SK-N-SH (cell line): ENCODE measurements around the gene CETN2. TPM values are rescaled to one million over a fixed set of nuclear protein-coding genes. Genes with fewer than 3 reads are reported as not detected.
A peak's percentile ranks its signal among the peaks of the same experiment; 100 is the strongest.

Source experiments
- CTCF ChIA-PET: fragments of 300-600, 350-600 bp; formaldehyde crosslinking; extraction: SDS; loops from one replicate; lab custom pipeline; 2021; lab: Yijun Ruan, JAX
- POLR2A ChIA-PET: fragments of 350-600 bp; sonication (Branson Sonifier 250); formaldehyde crosslinking; extraction: SDS; loops from one replicate; lab custom pipeline; 2020; ENCODE audit warnings: antibody characterized with exemption, inconsistent platforms; lab: Yijun Ruan, JAX
- DNase-seq: peaks from one replicate; pipeline ENCODE4 v3.0.0; 2012
- H2AFZ ChIP-seq: fragments of 200-600 bp; sonication (generic); 2 replicates; pipeline ENCODE4 v1.8.1; 2016; ENCODE audit warnings: antibody characterized with exemption, mild to moderate bottlenecking, low read depth
- H3F3A ChIP-seq: fragments of 200-600 bp; sonication (generic); replicated peaks from 2 replicates; pipeline ENCODE3; 2016; ENCODE audit warnings: antibody characterized with exemption, mild to moderate bottlenecking; ENCODE audit not compliant: insufficient read depth
- H3K27ac ChIP-seq, 2 experiments: fragments of 200-500 bp in 1 of 2; fragments of 200-600 bp in 1 of 2; sonication (Bioruptor generic) in 1 of 2; sonication (generic), shearing (Covaris generic) in 1 of 2; 2 replicates each; pipeline versions ENCODE4 v1.5.1 to v1.6.1; 2014 to 2016; ENCODE audit warnings: low read depth in 2 of 2, inconsistent platforms in 1 of 2, low read length in 1 of 2, mild to moderate bottlenecking in 1 of 2, mixed read lengths in 1 of 2
- H3K27me3 ChIP-seq: fragments of 200-600 bp; sonication (generic), shearing (Covaris generic); 2 replicates; pipeline ENCODE4 v1.6.1; 2016; ENCODE audit warnings: mixed run types; ENCODE audit not compliant: insufficient read depth
- H3K36me3 ChIP-seq, 2 experiments: fragments of 200-500 bp in 1 of 2; fragments of 200-600 bp in 1 of 2; sonication (Bioruptor generic) in 1 of 2; sonication (generic) in 1 of 2; replicated peaks in 1 of 2; 2 replicates each; pipeline versions ENCODE3 to v1.5.1; 2014 to 2016; ENCODE audit warnings: low read length in 1 of 2, mild to moderate bottlenecking in 1 of 2; ENCODE audit not compliant: insufficient read depth in 2 of 2, control insufficient read depth in 1 of 2
- H3K4me1 ChIP-seq, 2 experiments: fragments of 200-500 bp in 1 of 2; fragments of 200-600 bp in 1 of 2; sonication (Bioruptor generic) in 1 of 2; sonication (generic), shearing (Covaris generic) in 1 of 2; 2 replicates each; pipeline versions ENCODE4 v1.5.1 to v1.6.1; 2014 to 2016; ENCODE audit warnings: low read depth in 1 of 2, low read length in 1 of 2, mixed run types in 1 of 2; ENCODE audit not compliant: insufficient read depth in 2 of 2, control insufficient read depth in 1 of 2
- H3K4me2 ChIP-seq: fragments of 200-600 bp; sonication (generic), shearing (Covaris generic); 2 replicates; pipeline ENCODE4 v1.6.1; 2017; ENCODE audit warnings: mixed run types
- H3K4me3 ChIP-seq, 2 experiments: fragments of 200-500 bp in 1 of 2; fragments of 200-600 bp in 1 of 2; sonication (Bioruptor generic) in 1 of 2; sonication (generic), shearing (Covaris generic) in 1 of 2; 2 replicates each; pipeline versions ENCODE4 v1.5.1 to v1.8.1; 2014 to 2016; ENCODE audit warnings: low read depth in 2 of 2, inconsistent platforms in 1 of 2, low read length in 1 of 2, mild to moderate bottlenecking in 1 of 2, mixed read lengths in 1 of 2, moderate library complexity in 1 of 2
- H3K79me2 ChIP-seq: fragments of 200-600 bp; sonication (generic); 2 replicates; pipeline ENCODE4 v1.8.1; 2017; ENCODE audit warnings: mild to moderate bottlenecking; ENCODE audit not compliant: insufficient read depth
- H3K9ac ChIP-seq: fragments of 200-600 bp; sonication (generic); 2 replicates; pipeline ENCODE4 v1.6.1; 2017; ENCODE audit warnings: mixed run types
- H3K9me2 ChIP-seq: fragments of 200-600 bp; sonication (generic); 2 replicates; pipeline ENCODE4 v1.6.1; 2017; ENCODE audit warnings: mixed run types
- H3K9me3 ChIP-seq: fragments of 200-600 bp; sonication (generic); 2 replicates; pipeline ENCODE4 v1.6.1; 2017; ENCODE audit warnings: mixed run types, mild to moderate bottlenecking, moderate library complexity
- H4K20me1 ChIP-seq: fragments of 200-600 bp; sonication (generic); 2 replicates; pipeline ENCODE4 v1.6.1; 2017; ENCODE audit warnings: mild to moderate bottlenecking, mixed run types; ENCODE audit not compliant: insufficient read depth
- CHD2 ChIP-seq: fragments of 150-350 bp; IDR thresholded peaks from 2 replicates; pipeline ENCODE4 v1.6.1; 2018; ENCODE audit warnings: low read length; ENCODE audit not compliant: partially characterized antibody
- EP300 ChIP-seq, 2 experiments: IDR thresholded peaks; 2 replicates each; pipeline versions ENCODE4 v1.4.0 to v1.6.1; 2012; ENCODE audit warnings: borderline replicate concordance in 1 of 2, low read depth in 1 of 2, low read length in 1 of 2
- FOXM1 ChIP-seq: IDR thresholded peaks from 2 replicates; pipeline ENCODE4 v1.4.0; 2012; ENCODE audit warnings: low read depth, mild to moderate bottlenecking
- GABPA ChIP-seq: IDR thresholded peaks from 2 replicates; pipeline ENCODE4 v1.4.0; 2012; ENCODE audit warnings: low read depth, mild to moderate bottlenecking
- GATA2 ChIP-seq: sonication (generic); formaldehyde crosslinking; IDR thresholded peaks from 2 replicates; pipeline ENCODE4 v1.5.0; 2020; ENCODE audit warnings: mild to moderate bottlenecking, missing genetic modification reagents
- MEF2A ChIP-seq: IDR thresholded peaks from 2 replicates; pipeline ENCODE4 v1.4.0; 2012; ENCODE audit warnings: low read depth, borderline replicate concordance
- RAD21 ChIP-seq: IDR thresholded peaks from 2 replicates; pipeline ENCODE4 v1.6.1; 2012; ENCODE audit warnings: mild to moderate bottlenecking, low read length
- SIN3A ChIP-seq: IDR thresholded peaks from 2 replicates; pipeline ENCODE4 v1.6.1; 2012; ENCODE audit warnings: low read depth, mild to moderate bottlenecking, low read length, moderate library complexity, borderline replicate concordance
- SMC3 ChIP-seq: IDR thresholded peaks from 2 replicates; pipeline ENCODE4 v1.6.1; 2012; ENCODE audit warnings: low read depth, low read length, improper control_type of control experiment
- TCF12 ChIP-seq: IDR thresholded peaks from 2 replicates; pipeline ENCODE4 v1.4.0; 2012
- WGBS: methylation state at CpG from one replicate; pipeline ENCODE4 v1.1.6; 2017; ENCODE audit warnings: low lambda C conversion rate; 5-methylcytosine and 5-hydroxymethylcytosine counted together
- polyA plus RNA-seq, 3 experiments: library from polyadenylated mRNA; depleted of rRNA; stranded (reverse); fragments of >200 nt; gene quantifications; 2 replicates each; pipeline ENCODE4 v1.2.3, GENCODE V29; 2012
- TF ChIP-seq, protein P1 (sequence below): IDR thresholded peaks from 2 replicates; pipeline ENCODE4 v1.4.0; 2012; ENCODE audit warnings: low read depth, borderline replicate concordance
- TF ChIP-seq, protein P2 (sequence below): IDR thresholded peaks from 2 replicates; pipeline ENCODE4; 2012
- TF ChIP-seq, protein P3 (sequence below): fragments of 200-600 bp; sonication (generic); IDR thresholded peaks from 2 replicates; pipeline ENCODE4 v1.6.1; 2017; ENCODE audit warnings: antibody characterized with exemption, mild to moderate bottlenecking, moderate library complexity

Gene CETN2
- polyA plus RNA-seq, 1 of the 3 experiments (the other 2 are of a cell fraction), result 41.1 TPM

DNA sequence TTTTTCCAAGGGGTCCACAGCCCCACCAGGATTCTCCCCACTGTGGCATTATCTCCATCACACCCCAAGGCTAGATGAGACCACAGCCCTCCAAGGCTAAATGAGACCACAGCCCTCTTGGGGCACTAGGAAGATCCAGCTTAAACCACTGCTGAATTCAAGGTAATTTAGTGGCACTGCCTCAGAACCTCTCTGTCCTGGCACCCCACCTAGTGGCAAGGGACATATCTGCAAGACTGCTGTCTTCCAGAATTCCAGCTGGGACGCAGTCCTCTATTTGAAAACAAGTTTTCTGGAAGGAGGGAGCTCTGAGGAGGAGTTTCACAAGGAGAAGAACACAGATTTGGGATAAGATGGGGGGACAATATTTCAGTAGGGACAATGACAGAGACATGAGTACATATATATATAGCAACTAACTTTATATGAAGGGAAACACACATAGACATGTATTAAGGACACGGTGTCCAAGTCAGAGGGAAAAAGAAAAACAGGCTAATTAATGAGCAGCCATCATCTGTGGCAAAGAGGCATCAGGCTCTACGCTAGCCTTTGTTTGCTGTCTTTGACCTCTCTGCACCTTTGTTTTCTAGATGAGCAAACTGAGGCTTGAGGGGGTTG is 9.3 kb downstream of the CETN2 start:
- no peak overlapping the region for H2AFZ ChIP-seq
- H3K9me3 ChIP-seq, result no peaks in the 10 kb centered on the region
- H3K4me1 ChIP-seq, result no peaks in the 10 kb centered on the region; a peak in 1 of 4 replicates
- POLR2A ChIA-PET, result no interaction called here
- no peak overlapping the region for H3K27ac ChIP-seq
- H3K4me2 ChIP-seq, result no peak overlapping the region
- no peak overlapping the region for H3K4me3 ChIP-seq
- H3K79me2 ChIP-seq, result no peaks in the 10 kb centered on the region
- CTCF ChIA-PET, result interaction anchor here (0.6 to 6.8 kb wide), 24 partner anchors 9 to 1070 kb away, joined by 3 to 78 read pairs (median 4); partner anchors contain the start of genes CETN2, NSDHL and ZNF185
- no peaks in the 10 kb centered on the region for H3F3A ChIP-seq
- H3K9ac ChIP-seq, result no peak overlapping the region
- peak; percentile 49 for DNase-seq
- 38% methylated on average over 3 of the region's 3 CpGs for WGBS
- no peaks in the 10 kb centered on the region for H3K36me3 ChIP-seq
- H3K27me3 ChIP-seq, result no peaks in the 10 kb centered on the region
- no peaks in the 10 kb centered on the region for H4K20me1 ChIP-seq
- H3K9me2 ChIP-seq, result no peaks in the 10 kb centered on the region
- peak; percentile 75 for TF ChIP-seq RAD21
- TF ChIP-seq, protein P1, sequence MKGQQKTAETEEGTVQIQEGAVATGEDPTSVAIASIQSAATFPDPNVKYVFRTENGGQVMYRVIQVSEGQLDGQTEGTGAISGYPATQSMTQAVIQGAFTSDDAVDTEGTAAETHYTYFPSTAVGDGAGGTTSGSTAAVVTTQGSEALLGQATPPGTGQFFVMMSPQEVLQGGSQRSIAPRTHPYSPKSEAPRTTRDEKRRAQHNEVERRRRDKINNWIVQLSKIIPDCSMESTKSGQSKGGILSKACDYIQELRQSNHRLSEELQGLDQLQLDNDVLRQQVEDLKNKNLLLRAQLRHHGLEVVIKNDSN, result no peak
- no peak for TF ChIP-seq CHD2
- no peak for TF ChIP-seq MEF2A
- no peak for TF ChIP-seq FOXM1
- TF ChIP-seq, protein P2, sequence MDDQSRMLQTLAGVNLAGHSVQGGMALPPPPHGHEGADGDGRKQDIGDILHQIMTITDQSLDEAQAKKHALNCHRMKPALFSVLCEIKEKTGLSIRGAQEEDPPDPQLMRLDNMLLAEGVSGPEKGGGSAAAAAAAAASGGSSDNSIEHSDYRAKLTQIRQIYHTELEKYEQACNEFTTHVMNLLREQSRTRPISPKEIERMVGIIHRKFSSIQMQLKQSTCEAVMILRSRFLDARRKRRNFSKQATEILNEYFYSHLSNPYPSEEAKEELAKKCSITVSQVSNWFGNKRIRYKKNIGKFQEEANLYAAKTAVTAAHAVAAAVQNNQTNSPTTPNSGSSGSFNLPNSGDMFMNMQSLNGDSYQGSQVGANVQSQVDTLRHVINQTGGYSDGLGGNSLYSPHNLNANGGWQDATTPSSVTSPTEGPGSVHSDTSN, result no peak
- TF ChIP-seq TCF12, result no peak
- TF ChIP-seq GATA2 (CRISPR knock-in tag), result no peak
- TF ChIP-seq SMC3, result peak; percentile 50; the same call in 1 of the 2 replicates
- no peak for TF ChIP-seq EP300 (IDR thresholded peaks at IDR 0.05; ENCODE audit: borderline replicate concordance in 1 of 2, low read depth in 1 of 2, low read length in 1 of 2)
- TF ChIP-seq, protein P3, sequence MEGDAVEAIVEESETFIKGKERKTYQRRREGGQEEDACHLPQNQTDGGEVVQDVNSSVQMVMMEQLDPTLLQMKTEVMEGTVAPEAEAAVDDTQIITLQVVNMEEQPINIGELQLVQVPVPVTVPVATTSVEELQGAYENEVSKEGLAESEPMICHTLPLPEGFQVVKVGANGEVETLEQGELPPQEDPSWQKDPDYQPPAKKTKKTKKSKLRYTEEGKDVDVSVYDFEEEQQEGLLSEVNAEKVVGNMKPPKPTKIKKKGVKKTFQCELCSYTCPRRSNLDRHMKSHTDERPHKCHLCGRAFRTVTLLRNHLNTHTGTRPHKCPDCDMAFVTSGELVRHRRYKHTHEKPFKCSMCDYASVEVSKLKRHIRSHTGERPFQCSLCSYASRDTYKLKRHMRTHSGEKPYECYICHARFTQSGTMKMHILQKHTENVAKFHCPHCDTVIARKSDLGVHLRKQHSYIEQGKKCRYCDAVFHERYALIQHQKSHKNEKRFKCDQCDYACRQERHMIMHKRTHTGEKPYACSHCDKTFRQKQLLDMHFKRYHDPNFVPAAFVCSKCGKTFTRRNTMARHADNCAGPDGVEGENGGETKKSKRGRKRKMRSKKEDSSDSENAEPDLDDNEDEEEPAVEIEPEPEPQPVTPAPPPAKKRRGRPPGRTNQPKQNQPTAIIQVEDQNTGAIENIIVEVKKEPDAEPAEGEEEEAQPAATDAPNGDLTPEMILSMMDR, result peak; percentile 69

DNA sequence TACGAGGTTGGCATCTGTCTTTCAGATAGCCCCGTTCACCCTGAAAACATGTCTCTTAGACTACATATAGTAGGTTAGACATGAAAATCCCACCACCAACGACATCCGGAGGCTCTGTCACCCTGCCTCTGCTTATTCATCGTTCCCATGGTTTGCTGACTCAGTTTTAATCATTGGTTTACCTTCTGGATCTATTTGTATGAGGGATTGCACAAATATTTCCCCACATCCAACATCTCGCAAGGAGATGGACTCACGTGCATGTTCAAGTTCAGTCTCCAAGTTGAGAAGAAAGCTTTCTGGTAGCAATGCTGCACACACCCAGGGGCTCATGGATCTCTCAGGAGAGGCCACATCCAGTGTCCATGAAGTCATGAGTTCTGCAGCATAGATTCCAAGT is 10.8 kb downstream of the CETN2 start:
- Histone ChIP-seq H3K9me2 (no peaks in the 10 kb centered on the region), H4K20me1 (no peaks in the 10 kb centered on the region), H3K4me3 (no peak overlapping the region), H2AFZ (no peak overlapping the region), H3K27me3 (no peaks in the 10 kb centered on the region), H3F3A (no peaks in the 10 kb centered on the region), H3K79me2 (no peaks in the 10 kb centered on the region), H3K9me3 (no peaks in the 10 kb centered on the region), H3K27ac (no peak overlapping the region), H3K4me1 (no peaks in the 10 kb centered on the region; a peak in 1 of 4 replicates), H3K4me2 (no peak overlapping the region), H3K36me3 (no peaks in the 10 kb centered on the region), H3K9ac (no peak overlapping the region)
- TF ChIP-seq CHD2, result no peak
- TF ChIP-seq SIN3A, result no peak
- no peak for TF ChIP-seq GABPA
- POLR2A ChIA-PET, result no interaction called here
- DNase-seq, result no peak
- CTCF ChIA-PET, result interaction anchor here (0.6 to 6.8 kb wide), 3 partner anchors 10 to 187 kb away, joined by 3 to 78 read pairs (median 13); partner anchors contain the start of genes CETN2 and NSDHL
- 65% methylated on average over 7 of the region's 7 CpGs for WGBS
